Stimulated activated memory B cell treated with anti-CD40 and anti-IgM and Interleukin-4, amounts not matched to agents 10 μg/mL and 1 μg/mL and 100 μg/mL, for 72 hours (primary cell): ENCODE measurements around the gene STIM2.

Experiments used
- ATAC-seq: fragments of 150-1000 bp; cut with Tn5 transposase; 2 replicates; pipeline ENCODE4 v1.10.0; 2021
- H3K27ac Mint-ChIP-seq: one replicate; pipeline ENCODE4 v1.8.0; 2022; ENCODE audit warnings: mild to moderate bottlenecking, mixed read lengths
- H3K27me3 Mint-ChIP-seq: one replicate; pipeline ENCODE4 v1.8.0; 2022; ENCODE audit warnings: mixed read lengths
- H3K36me3 Mint-ChIP-seq: one replicate; pipeline ENCODE4 v1.8.0; 2022; ENCODE audit warnings: mixed read lengths
- H3K4me1 Mint-ChIP-seq: one replicate; pipeline ENCODE4 v1.8.0; 2022; ENCODE audit warnings: mixed read lengths
- H3K4me3 Mint-ChIP-seq: one replicate; pipeline ENCODE4 v1.8.0; 2022; ENCODE audit warnings: mild to moderate bottlenecking, moderate library complexity, mixed read lengths
- H3K9me3 Mint-ChIP-seq: one replicate; pipeline ENCODE4 v1.8.0; 2022; ENCODE audit warnings: mixed read lengths

STIM2 gene

DNA sequence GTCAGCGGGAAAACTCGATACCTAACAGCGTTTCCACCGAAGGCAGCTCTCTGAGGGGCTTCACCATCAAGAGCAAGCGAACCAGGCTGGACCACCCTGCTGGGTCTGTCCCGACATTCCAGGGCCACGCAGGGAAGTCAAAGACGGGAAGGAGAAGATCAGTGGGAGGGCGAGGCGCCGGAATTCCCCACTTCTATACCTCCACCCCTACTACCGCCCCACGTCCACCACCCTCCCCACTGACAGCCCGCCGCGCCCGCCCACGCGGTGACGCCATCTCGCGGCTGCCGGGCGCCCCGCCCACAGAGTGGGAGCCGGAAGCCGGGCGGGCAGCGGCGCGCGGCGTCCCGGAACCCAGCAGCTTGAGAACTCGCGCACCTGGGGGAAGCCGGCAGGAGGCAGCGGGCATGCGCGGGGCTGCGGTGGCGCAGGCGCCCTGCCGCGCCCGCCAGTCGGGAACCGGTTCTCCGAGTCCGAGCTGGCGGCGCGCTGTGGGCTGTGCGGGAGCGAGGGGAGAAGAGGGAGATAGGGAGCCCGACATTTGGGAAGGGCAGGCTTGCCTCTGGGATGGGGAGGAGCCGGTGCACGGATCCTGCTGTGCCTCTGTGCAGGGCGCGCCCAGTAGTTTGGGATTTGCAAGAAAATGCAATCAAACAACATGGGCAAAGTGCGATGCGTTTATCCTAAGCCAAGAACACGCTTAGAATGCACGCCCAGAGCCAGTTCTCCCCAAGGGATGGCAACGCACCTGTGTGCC is 3.2 kb upstream of the STIM2 start:
- peak overlapping the region; percentile 89 for H3K4me3 Mint-ChIP-seq
- H3K9me3 Mint-ChIP-seq: no peaks in the 10 kb centered on the region
- H3K27ac Mint-ChIP-seq: peak overlapping the region; percentile 90
- H3K36me3 Mint-ChIP-seq: no peaks in the 10 kb centered on the region
- H3K27me3 Mint-ChIP-seq: no peaks in the 10 kb centered on the region
- ATAC-seq: peak; percentile 82
- peaks cover 35% of the 10 kb centered on the region for H3K4me1 Mint-ChIP-seq

DNA sequence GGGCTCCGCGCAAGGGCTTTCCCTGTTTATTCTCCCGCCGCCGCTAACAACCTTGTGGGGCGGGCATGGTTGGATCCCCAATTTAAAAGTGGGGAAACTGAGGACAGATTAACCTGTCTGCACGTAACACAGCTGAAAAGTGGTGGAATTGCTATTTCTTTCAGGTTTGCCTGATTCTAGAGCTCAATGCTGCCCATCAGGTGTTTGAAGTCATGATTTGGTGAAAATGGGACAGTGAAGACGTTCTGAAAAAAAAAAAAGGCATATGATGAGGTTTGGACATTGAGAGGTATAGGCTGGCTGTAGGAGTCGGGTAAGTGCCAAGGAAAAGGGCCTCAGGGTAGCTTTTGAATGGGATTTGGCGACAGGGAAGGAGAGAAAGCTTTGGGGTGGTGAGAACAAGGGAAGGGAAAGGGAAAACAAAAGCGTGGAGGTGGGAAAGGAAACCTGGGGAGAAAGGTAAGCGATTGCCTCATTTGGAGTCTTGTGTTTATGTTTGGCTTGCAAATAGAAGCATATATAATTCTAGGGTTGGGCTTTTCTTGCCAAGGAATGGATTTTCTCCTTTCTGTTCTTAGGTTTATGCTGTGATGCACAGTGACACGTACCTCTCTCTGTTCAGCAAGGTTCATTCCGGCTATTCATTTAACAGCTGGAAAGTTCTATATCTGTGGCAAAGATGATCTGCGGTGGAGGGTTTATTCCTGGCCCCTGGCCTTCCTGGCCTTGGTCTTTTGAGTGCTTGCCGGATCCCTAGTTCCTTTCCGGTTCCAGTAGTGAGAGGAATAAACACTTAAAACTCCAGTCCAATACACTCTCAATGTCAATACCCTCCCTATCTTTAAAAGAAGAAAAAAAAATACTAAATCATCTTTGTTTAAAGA is 2.4 kb upstream of the STIM2 start:
- Mint-ChIP-seq H3K27ac (peak overlapping the region; percentile 90), H3K36me3 (no peaks in the 10 kb centered on the region), H3K4me3 (peak overlapping the region; percentile 89), H3K4me1 (peaks cover 41% of the 10 kb centered on the region), H3K9me3 (no peaks in the 10 kb centered on the region), H3K27me3 (no peaks in the 10 kb centered on the region)
- no peak for ATAC-seq

DNA sequence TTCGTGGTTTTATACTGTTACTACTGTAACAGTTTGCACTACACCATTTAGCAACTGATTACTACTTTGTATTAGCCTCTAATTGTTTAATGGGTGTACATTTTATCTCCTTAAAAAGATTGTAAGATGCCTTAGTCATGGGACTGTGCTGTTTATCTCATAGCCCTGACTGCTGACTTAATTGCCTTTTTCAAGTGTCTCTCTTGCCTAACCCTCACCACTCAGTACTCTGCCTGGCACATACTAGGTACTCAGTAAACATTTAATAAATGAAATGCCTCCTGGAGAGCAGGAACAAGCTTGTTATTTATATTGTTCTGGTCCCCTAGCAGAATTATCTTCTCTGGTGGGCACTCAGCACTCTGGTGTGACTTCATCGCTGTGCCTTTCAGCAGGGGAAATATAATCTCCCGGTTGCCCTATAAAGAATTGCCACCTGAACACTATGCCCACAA is 1.7 kb upstream of the STIM2 start:
- peak overlapping the region; percentile 89 for H3K4me3 Mint-ChIP-seq
- H3K27me3 Mint-ChIP-seq: no peaks in the 10 kb centered on the region
- no peaks in the 10 kb centered on the region for H3K36me3 Mint-ChIP-seq
- no peak overlapping the region for H3K27ac Mint-ChIP-seq
- no peak for ATAC-seq
- no peaks in the 10 kb centered on the region for H3K9me3 Mint-ChIP-seq
- peaks cover 48% of the 10 kb centered on the region for H3K4me1 Mint-ChIP-seq

DNA sequence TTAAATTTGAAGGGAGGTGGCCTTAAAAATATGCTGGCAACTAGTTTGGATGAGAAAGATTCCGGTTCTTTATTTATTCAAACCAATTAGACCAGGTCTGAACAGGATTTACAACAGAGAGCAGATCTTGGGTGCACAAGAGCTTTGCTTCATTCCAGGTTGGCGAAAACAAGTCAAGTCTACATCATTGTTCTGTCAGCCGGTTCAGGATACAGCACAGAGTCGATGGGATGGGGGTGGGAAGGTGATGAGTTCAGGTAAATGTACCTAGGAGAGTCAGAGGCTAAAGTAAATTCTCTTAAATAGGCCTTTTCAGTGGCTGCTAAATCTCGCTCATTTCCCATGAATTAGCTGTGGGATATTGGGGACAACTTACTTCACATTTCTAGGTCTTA is 882 bp upstream of the STIM2 start:
- Mint-ChIP-seq H3K27me3 (no peaks in the 10 kb centered on the region), H3K4me1 (peaks cover 53% of the 10 kb centered on the region), H3K36me3 (no peaks in the 10 kb centered on the region), H3K9me3 (no peaks in the 10 kb centered on the region), H3K27ac (peak overlapping the region; percentile 97), H3K4me3 (peak overlapping the region; percentile 89)
- ATAC-seq: no peak

DNA sequence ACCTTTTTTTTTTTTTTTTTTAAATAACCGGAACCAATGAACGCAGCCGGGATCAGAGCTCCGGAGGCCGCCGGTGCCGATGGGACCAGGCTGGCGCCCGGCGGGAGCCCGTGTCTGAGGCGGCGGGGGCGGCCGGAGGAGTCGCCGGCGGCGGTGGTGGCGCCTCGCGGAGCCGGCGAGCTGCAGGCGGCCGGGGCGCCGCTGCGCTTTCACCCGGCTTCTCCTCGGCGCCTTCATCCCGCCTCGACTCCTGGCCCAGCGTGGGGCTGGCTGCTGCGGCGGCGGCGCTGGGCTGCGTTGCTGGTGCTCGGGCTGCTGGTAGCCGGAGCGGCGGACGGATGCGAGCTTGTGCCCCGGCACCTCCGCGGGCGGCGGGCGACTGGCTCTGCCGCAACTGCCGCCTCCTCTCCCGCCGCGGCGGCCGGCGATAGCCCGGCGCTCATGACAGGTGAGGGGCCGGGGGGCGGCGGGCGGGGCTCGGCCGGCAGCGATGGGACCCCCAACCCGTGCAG is 337 bp downstream of the STIM2 start:
- peak; percentile 43 for ATAC-seq
- Mint-ChIP-seq H3K9me3 (no peaks in the 10 kb centered on the region), H3K4me1 (peaks cover 60% of the 10 kb centered on the region), H3K27me3 (no peaks in the 10 kb centered on the region), H3K36me3 (no peaks in the 10 kb centered on the region), H3K4me3 (peak overlapping the region; percentile 99), H3K27ac (peak overlapping the region; percentile 97)

DNA sequence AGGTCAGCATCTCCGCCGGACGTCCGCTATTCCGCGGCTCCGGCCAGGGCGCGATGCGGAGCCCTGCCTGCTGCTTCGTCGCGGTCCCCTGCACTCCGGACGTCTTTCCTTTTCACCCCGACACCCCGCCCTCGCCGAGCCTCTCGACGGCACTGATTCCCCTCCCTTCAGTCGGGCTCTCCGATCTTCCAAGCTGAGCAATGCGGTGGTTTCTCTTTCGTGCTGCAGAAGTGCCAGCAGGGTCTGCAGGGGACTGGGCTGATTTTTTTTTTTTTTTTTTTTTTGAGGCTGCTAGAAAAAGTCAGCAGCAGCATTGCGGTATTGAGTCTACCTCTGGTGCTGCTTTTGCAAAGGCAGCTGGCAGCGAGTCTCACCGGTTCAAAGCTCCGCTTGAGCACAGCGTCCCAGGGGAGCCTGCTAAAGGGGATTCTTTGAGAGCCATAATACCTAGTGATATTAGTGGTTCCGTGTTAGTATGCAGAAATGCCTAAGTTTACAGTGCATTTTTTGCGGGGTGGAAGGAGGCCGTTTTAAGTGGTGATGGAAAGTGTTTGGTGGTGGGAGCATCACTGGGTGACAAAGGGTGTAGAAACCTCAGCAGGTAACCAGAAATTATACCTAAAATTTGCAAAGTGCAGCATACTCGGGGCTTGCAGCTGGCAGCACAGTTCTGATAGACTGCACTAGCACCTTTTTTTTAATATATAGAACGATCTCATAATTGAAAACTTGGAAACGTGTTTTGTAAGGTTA is 969 bp downstream of the STIM2 start:
- H3K27ac Mint-ChIP-seq: peak overlapping the region; percentile 97
- H3K4me3 Mint-ChIP-seq: peak overlapping the region; percentile 99

DNA sequence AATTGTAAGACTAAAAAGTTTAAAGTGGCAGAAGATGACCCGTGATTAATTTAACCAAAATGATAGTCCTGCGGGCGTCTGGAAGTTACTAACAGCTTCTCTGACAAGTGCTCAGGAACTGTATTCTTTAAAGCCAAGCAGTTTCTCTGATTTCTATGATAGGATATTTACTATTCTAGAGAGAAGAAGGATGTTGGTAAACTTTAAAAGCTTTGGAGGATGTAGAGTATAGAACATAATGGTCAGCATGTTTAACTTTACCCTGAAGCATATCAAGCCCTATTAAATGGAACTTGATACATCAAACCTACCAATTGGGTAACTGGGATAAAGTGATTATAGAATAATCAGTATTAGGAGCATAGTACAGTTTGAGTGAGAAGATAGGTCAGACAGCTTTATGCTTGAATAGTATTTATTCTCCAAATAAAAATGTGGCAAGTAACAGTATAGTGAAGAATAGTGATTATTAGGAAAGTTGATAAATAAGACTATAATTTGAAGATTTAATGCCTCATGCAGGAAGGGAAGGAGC is 1.8 kb downstream of the STIM2 start:
- Mint-ChIP-seq H3K4me3 (peak overlapping the region; percentile 99), H3K27me3 (no peaks in the 10 kb centered on the region), H3K9me3 (no peaks in the 10 kb centered on the region), H3K27ac (peak overlapping the region; percentile 97), H3K4me1 (peaks cover 63% of the 10 kb centered on the region), H3K36me3 (no peaks in the 10 kb centered on the region)
- ATAC-seq: no peak

More for the DNA sequence above, 969 bp downstream of the STIM2 start:
- no peaks in the 10 kb centered on the region for H3K36me3 Mint-ChIP-seq
- H3K4me1 Mint-ChIP-seq: peaks cover 63% of the 10 kb centered on the region
- no peaks in the 10 kb centered on the region for H3K9me3 Mint-ChIP-seq
- no peaks in the 10 kb centered on the region for H3K27me3 Mint-ChIP-seq
- ATAC-seq: peak; percentile 68

DNA sequence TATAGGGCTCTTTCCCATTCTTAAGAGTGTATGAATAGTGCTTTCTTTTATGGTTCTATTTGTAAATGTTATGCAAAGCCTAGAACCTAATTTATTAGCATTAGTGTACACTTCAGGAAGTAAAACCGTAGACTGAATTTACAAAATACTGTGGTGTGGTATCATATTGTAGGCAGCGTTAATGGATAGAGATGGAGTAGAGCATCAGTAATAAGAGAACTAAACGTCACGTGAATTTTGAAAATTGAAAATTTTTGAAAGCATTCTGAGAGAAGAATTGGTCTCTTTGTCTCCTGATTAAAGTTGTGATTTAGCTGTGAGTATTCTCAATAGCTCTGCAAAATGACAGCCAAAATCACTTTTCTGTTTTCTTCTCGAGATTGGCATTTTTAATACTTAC is 2.9 kb downstream of the STIM2 start:
- Mint-ChIP-seq H3K9me3 (no peaks in the 10 kb centered on the region), H3K4me3 (peak overlapping the region; percentile 53)

DNA sequence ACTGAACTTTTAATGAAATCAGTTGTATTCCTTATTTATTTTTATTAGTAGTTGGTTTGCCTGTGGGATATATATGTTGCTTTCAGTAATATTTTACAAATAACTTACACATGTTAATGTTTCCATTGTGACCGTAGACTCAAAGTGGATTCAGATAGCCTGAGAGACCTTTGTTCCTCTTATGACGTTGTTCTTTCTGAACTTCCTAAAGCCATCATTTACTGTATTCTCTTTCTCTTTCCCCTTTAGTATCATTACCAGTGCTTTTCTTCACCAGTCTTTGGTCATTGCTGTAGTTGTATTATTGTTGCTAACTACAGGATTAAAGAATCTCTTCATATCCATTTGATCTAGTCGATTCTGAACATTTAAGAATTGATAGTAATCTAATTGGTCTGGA is 4.3 kb downstream of the STIM2 start:
- H3K4me3 Mint-ChIP-seq: peak overlapping the region; percentile 2
- H3K36me3 Mint-ChIP-seq: peaks cover 8% of the 10 kb centered on the region
- ATAC-seq: no peak
- H3K9me3 Mint-ChIP-seq: no peaks in the 10 kb centered on the region
- peaks cover 62% of the 10 kb centered on the region for H3K4me1 Mint-ChIP-seq
- H3K27ac Mint-ChIP-seq: no peak overlapping the region
- H3K27me3 Mint-ChIP-seq: no peaks in the 10 kb centered on the region

More for the DNA sequence above, 2.9 kb downstream of the STIM2 start:
- H3K27me3 Mint-ChIP-seq: no peaks in the 10 kb centered on the region
- no peak for ATAC-seq
- H3K27ac Mint-ChIP-seq: no peak overlapping the region
- no peaks in the 10 kb centered on the region for H3K36me3 Mint-ChIP-seq
- H3K4me1 Mint-ChIP-seq: peaks cover 66% of the 10 kb centered on the region

DNA sequence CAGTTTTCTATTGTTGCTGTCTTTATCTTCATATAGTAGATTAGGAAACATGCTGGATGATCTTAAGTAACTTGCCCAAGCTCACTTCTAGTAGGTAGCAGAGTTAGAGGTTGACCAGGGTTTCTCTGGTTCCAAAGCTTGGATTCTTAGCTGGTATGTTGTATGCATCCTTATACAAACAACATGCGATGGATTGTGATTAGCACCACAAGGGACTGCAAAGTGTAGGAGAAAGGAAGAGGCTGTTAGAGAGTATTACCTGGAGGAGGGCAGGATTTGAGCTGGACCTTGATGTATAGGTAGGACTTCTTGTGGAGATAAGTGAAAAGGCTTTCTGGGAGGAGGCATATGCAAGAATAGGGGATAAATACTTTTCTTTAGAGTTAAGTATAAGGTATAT is 5.6 kb downstream of the STIM2 start:
- H3K4me3 Mint-ChIP-seq: no peak overlapping the region
- peaks cover 70% of the 10 kb centered on the region for H3K4me1 Mint-ChIP-seq
- H3K27me3 Mint-ChIP-seq: no peaks in the 10 kb centered on the region
- no peak for ATAC-seq
- H3K27ac Mint-ChIP-seq: no peak overlapping the region
- H3K36me3 Mint-ChIP-seq: peaks cover 11% of the 10 kb centered on the region
- no peaks in the 10 kb centered on the region for H3K9me3 Mint-ChIP-seq

DNA sequence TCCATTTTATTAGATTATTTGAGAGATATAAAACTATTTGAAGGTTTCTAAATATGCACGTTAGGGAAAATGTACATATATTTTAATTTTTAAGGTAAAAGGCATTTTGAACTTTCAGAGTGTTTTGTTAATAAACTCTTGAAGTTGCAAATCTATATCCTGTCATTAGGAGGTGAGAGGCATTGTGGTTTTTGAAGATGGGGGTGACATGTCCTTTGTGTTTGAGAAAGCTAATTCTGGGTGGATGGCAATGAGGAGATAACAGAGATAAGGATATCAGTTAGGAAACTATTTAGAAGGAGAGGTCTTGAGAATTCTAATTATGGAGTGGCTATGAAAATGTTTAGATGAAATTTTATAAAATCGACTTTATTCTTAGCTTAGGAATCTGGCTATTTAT is 6.1 kb downstream of the STIM2 start:
- no peak overlapping the region for H3K27ac Mint-ChIP-seq
- peaks cover 11% of the 10 kb centered on the region for H3K36me3 Mint-ChIP-seq
- H3K4me3 Mint-ChIP-seq: no peak overlapping the region
- no peaks in the 10 kb centered on the region for H3K9me3 Mint-ChIP-seq
- no peak for ATAC-seq
- H3K27me3 Mint-ChIP-seq: no peaks in the 10 kb centered on the region
- H3K4me1 Mint-ChIP-seq: peaks cover 76% of the 10 kb centered on the region

DNA sequence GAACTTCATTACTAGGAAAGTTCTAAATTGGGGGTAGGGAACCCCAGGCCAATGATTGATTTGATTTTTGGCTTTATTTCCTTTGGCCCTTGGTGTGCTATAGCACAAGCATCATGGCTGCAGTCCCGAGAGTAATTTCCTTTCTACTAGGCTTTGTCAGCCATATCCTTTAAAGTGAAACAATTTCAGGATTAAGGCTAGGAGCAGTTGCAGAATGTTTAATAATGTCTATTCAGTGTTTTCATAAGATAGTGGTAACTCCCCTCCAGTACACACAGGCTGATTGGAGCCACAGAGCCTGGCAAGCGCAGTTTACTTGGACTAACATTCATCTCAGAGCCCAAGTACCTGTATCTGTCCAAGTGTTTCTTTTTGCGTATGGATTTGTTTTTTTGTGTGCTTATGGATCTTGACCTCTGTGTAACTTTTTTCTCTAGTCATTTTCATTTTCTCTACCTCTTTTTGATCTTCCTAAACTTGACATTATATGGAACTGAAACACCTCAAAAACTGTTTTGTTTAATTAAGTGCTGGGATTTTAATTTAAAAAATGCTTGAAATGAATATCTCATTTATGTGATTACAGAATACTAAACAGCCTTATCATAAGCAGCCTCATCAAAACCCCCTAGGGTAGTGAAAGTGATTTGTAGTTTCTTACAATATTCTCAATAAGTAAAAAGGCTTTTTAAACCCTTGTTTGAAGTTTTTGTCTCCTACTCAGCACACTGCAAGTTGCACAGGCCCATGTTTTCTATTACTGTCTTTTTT is 7.5 kb downstream of the STIM2 start:
- Mint-ChIP-seq H3K27ac (peak overlapping the region; percentile 34), H3K36me3 (peaks cover 11% of the 10 kb centered on the region), H3K27me3 (no peaks in the 10 kb centered on the region), H3K9me3 (no peaks in the 10 kb centered on the region), H3K4me1 (peaks cover 79% of the 10 kb centered on the region), H3K4me3 (peak overlapping the region; percentile 25)
- ATAC-seq: no peak

DNA sequence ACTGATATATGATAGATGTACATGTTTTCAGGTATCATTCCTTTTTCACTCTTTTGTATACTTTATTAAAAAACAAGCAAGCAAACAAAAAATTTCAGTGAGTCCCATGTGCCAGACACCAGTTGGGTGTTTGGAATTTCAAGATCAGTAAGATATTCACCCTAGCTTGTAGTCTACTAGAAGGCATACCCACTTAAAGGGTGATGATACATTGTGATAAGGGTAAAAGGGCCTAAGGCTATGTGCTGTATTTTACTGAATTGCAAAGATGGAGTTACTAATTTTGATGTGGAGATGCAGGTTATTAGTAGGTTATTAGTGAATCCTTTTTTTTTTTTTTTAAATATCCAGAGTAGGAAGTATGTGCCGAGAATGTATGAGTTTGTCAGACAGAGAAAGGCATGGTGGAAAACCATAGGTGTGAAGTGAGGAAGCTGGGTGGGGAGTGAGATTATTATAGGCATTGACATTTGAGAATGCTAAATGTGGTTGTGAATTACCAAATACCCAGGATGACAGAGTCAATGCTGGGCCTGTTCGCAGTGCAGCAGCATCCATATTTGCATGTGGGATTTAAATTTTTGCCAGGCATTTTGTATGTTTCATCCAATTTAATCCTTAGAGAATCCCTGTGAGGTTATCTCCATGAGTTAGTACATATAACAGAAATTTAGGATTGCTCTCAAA is 10.1 kb downstream of the STIM2 start:
- Mint-ChIP-seq H3K36me3 (peaks cover 11% of the 10 kb centered on the region), H3K4me3 (no peak overlapping the region), H3K4me1 (peaks cover 80% of the 10 kb centered on the region), H3K27me3 (no peaks in the 10 kb centered on the region), H3K27ac (no peak overlapping the region), H3K9me3 (no peaks in the 10 kb centered on the region)
- no peak for ATAC-seq

DNA sequence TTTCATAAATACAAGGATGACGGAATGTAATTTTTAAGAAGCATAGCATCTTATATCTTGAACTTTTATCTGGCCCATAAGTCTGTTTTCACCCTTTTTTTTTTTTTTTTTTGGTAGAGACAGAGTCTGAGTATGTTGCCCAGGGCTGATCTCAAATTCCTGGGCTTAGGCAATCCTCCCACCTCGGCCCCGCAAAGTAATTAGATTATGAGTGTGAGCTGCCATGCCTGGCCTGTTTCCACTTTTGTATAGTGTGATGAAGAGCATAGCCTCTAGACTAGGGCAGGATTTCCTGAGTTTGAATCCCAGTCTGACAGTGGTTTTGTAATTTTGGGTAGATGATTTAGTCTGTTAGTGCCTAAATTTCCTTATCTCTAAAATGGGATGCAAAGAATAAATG is 11.0 kb downstream of the STIM2 start:
- Mint-ChIP-seq H3K4me3 (no peak overlapping the region), H3K9me3 (no peaks in the 10 kb centered on the region), H3K4me1 (peaks cover 81% of the 10 kb centered on the region), H3K36me3 (peaks cover 11% of the 10 kb centered on the region), H3K27me3 (no peaks in the 10 kb centered on the region), H3K27ac (no peak overlapping the region)
- no peak for ATAC-seq
